ENCODE measurements around the gene TMEM217.

DNA sequence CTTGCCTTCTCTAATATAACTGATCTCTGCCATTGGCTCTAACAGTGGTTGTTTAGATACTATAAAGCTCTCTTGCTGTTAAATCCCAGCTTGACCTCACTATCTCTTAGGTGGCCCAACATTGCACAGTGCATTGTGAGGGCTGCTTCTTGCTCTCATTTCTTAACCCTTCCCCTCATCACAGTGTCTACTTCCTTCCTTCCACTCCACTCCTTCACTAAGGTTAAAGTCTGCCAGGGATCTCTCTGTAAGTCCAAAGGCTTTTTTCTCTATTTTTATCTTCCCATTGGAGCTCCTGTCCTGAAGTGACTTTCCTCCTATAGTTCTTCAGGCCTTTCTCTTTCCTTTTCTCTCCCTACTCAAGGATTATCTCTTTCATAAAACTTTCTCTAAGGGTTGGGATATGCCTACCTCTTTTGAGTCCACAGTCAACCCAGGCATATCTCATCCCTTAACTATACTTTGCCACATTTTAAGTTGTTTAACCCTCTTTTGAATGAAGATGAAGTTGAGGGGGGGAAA lies 4.4 kb downstream of the TMEM217 start:
- TF ChIP-seq POLR2AphosphoS5 (IDR thresholded peaks at IDR 0.05; ENCODE audit: borderline replicate concordance, low read depth, low read length) = no peak
- no peak for TF ChIP-seq EZH2 (IDR thresholded peaks at IDR 0.05)
- TF ChIP-seq FOXP2 (optimal IDR thresholded peaks at IDR 0.05; ENCODE audit: control extremely low read depth, extremely low read length, insufficient read depth) = no peak

Measured in SK-N-MC (cell line).